ENCODE measurements around the gene GLUL.

GLUL gene

DNA sequence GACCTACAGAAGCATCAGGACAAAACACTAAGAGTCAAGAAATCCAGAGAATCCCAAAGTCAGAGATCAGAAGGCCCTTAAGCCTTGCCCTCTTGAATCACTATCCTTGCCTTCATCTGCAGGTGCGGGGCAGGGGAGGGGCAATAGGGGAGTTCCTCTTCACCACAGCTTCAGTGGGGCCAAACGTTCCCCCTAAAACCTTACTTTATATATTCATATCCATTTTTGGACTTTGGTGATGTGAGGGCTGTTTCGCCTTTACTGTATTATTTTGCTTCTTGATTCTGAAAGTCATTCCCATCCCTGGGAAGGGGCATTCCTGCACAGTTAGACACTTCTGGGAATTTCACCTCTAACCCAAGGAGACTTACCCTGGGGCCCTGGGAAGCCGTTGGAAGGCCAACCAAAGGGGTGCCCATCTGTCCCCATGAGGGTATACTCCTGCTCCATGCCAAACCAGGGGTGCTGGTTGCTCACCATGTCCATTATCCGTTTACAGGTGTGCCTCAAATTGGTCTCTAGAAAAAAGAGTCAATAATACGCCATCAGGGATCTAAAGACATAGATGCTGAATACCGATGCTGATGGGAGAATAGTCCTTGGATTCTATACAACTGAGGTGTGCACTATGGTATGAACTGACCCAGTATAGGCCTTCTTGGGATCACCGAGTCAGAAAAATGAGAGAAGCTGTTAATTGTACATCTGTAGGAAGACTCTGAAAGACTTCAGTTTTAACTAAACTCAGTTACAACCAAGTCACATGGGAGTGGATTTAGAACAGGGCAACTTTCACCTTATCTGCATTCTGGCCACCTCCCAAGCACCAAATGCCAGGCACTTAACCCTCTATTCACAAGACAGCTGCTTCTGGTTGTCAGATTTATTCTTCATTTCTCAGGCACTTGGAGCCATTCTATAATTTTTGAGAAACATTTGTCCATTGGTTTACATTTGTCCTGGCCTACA, 5.4 kb downstream of the GLUL start:
- Histone ChIP-seq H3K4me1 (ENCODE audit: control insufficient read depth, insufficient read depth, low read length) (no peaks in the 10 kb centered on the region), H3K4me3 (ENCODE audit: low read depth, low read length) (no peak overlapping the region), H3K9me3 (ENCODE audit: control insufficient read depth, insufficient read depth, low read depth, low read length) (no peaks in the 10 kb centered on the region), H3K27ac (ENCODE audit: extremely low read depth, low read depth, low read length) (no peak overlapping the region), H3K36me3 (ENCODE audit: control insufficient read depth in 2 of 2, insufficient read depth in 1 of 2, low read length in 2 of 2) (peaks cover 18 to 89% of the 10 kb centered on the region in 2 experiments)
- ChIA-PET POLR2A (no interaction called here), CTCF (interaction anchor here (0.6 to 4.5 kb wide), 2 partner anchors 149 to 242 kb away, joined by 4 to 28 read pairs; no protein-coding TSS in a partner anchor)
- TF ChIP-seq, protein P1, sequence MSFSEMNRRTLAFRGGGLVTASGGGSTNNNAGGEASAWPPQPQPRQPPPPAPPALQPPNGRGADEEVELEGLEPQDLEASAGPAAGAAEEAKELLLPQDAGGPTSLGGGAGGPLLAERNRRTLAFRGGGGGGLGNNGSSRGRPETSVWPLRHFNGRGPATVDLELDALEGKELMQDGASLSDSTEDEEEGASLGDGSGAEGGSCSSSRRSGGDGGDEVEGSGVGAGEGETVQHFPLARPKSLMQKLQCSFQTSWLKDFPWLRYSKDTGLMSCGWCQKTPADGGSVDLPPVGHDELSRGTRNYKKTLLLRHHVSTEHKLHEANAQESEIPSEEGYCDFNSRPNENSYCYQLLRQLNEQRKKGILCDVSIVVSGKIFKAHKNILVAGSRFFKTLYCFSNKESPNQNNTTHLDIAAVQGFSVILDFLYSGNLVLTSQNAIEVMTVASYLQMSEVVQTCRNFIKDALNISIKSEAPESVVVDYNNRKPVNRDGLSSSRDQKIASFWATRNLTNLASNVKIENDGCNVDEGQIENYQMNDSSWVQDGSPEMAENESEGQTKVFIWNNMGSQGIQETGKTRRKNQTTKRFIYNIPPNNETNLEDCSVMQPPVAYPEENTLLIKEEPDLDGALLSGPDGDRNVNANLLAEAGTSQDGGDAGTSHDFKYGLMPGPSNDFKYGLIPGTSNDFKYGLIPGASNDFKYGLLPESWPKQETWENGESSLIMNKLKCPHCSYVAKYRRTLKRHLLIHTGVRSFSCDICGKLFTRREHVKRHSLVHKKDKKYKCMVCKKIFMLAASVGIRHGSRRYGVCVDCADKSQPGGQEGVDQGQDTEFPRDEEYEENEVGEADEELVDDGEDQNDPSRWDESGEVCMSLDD (tag by site-specific recombination; IDR thresholded peaks at IDR 0.05), result no peak
- TF ChIP-seq ZNF677 (tag by site-specific recombination; IDR thresholded peaks at IDR 0.05), result no peak
- no peak for TF ChIP-seq KLF10 (tag by site-specific recombination; IDR thresholded peaks at IDR 0.05)
- TF ChIP-seq TRIM28 (IDR thresholded peaks at IDR 0.05; ENCODE audit: borderline replicate concordance, low read length), result no peak
- TF ChIP-seq, protein P2, sequence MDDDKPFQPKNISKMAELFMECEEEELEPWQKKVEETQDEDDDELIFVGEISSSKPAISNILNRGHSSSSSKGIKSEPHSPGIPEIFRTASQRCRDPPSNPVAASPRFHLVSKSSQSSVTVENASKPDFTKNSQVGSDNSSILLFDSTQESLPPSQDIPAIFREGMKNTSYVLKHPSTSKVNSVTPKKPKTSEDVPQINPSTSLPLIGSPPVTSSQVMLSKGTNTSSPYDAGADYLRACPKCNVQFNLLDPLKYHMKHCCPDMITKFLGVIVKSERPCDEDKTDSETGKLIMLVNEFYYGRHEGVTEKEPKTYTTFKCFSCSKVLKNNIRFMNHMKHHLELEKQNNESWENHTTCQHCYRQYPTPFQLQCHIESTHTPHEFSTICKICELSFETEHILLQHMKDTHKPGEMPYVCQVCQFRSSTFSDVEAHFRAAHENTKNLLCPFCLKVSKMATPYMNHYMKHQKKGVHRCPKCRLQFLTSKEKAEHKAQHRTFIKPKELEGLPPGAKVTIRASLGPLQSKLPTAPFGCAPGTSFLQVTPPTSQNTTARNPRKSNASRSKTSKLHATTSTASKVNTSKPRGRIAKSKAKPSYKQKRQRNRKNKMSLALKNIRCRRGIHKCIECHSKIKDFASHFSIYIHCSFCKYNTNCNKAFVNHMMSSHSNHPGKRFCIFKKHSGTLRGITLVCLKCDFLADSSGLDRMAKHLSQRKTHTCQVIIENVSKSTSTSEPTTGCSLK (tag by site-specific recombination; IDR thresholded peaks at IDR 0.05), result no peak
- no peak for TF ChIP-seq ZNF530 (tag by site-specific recombination; IDR thresholded peaks at IDR 0.05; ENCODE audit: low read depth)
- TF ChIP-seq ZNF394 (tag by site-specific recombination; IDR thresholded peaks at IDR 0.05; ENCODE audit: borderline replicate concordance), result no peak
- no peak for TF ChIP-seq ZNF585B (tag by site-specific recombination; IDR thresholded peaks at IDR 0.05)
- no peak for TF ChIP-seq REPIN1 (tag by site-specific recombination; IDR thresholded peaks at IDR 0.05; ENCODE audit: low read depth)
- no peak for TF ChIP-seq FEZF1 (tag by site-specific recombination; IDR thresholded peaks at IDR 0.05)
- TF ChIP-seq, protein P3, sequence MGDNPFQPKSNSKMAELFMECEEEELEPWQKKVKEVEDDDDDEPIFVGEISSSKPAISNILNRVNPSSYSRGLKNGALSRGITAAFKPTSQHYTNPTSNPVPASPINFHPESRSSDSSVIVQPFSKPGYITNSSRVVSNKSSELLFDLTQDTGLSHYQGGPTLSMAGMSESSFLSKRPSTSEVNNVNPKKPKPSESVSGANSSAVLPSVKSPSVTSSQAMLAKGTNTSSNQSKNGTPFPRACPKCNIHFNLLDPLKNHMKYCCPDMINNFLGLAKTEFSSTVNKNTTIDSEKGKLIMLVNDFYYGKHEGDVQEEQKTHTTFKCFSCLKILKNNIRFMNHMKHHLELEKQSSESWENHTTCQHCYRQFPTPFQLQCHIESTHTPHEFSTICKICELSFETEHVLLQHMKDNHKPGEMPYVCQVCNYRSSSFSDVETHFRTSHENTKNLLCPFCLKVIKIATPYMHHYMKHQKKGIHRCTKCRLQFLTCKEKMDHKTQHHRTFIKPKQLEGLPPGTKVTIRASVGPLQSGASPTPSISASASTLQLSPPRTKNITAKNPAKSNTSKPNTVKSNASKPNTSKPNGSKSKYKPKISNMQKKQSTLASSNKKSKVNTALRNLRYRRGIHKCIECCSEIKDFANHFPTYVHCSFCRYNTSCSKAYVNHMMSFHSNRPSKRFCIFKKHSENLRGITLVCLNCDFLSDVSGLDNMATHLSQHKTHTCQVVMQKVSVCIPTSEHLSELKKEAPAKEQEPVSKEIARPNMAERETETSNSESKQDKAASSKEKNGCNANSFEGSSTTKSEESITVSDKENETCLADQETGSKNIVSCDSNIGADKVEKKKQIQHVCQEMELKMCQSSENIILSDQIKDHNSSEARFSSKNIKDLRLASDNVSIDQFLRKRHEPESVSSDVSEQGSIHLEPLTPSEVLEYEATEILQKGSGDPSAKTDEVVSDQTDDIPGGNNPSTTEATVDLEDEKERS (tag by site-specific recombination; IDR thresholded peaks at IDR 0.05), result no peak
- TF ChIP-seq, protein P4, sequence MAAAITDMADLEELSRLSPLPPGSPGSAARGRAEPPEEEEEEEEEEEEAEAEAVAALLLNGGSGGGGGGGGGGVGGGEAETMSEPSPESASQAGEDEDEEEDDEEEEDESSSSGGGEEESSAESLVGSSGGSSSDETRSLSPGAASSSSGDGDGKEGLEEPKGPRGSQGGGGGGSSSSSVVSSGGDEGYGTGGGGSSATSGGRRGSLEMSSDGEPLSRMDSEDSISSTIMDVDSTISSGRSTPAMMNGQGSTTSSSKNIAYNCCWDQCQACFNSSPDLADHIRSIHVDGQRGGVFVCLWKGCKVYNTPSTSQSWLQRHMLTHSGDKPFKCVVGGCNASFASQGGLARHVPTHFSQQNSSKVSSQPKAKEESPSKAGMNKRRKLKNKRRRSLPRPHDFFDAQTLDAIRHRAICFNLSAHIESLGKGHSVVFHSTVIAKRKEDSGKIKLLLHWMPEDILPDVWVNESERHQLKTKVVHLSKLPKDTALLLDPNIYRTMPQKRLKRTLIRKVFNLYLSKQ (tag by site-specific recombination; IDR thresholded peaks at IDR 0.05; ENCODE audit: borderline replicate concordance), result no peak
- no peak for TF ChIP-seq ZNF558 (tag by site-specific recombination; IDR thresholded peaks at IDR 0.05)
- no peak for TF ChIP-seq ZNF426 (tag by site-specific recombination; IDR thresholded peaks at IDR 0.05)
- no peak for TF ChIP-seq MYNN (tag by site-specific recombination; IDR thresholded peaks at IDR 0.05; ENCODE audit: borderline replicate concordance)
- TF ChIP-seq ZNF266 (tag by site-specific recombination; IDR thresholded peaks at IDR 0.05; ENCODE audit: low read depth), result no peak
- TF ChIP-seq, protein P5, sequence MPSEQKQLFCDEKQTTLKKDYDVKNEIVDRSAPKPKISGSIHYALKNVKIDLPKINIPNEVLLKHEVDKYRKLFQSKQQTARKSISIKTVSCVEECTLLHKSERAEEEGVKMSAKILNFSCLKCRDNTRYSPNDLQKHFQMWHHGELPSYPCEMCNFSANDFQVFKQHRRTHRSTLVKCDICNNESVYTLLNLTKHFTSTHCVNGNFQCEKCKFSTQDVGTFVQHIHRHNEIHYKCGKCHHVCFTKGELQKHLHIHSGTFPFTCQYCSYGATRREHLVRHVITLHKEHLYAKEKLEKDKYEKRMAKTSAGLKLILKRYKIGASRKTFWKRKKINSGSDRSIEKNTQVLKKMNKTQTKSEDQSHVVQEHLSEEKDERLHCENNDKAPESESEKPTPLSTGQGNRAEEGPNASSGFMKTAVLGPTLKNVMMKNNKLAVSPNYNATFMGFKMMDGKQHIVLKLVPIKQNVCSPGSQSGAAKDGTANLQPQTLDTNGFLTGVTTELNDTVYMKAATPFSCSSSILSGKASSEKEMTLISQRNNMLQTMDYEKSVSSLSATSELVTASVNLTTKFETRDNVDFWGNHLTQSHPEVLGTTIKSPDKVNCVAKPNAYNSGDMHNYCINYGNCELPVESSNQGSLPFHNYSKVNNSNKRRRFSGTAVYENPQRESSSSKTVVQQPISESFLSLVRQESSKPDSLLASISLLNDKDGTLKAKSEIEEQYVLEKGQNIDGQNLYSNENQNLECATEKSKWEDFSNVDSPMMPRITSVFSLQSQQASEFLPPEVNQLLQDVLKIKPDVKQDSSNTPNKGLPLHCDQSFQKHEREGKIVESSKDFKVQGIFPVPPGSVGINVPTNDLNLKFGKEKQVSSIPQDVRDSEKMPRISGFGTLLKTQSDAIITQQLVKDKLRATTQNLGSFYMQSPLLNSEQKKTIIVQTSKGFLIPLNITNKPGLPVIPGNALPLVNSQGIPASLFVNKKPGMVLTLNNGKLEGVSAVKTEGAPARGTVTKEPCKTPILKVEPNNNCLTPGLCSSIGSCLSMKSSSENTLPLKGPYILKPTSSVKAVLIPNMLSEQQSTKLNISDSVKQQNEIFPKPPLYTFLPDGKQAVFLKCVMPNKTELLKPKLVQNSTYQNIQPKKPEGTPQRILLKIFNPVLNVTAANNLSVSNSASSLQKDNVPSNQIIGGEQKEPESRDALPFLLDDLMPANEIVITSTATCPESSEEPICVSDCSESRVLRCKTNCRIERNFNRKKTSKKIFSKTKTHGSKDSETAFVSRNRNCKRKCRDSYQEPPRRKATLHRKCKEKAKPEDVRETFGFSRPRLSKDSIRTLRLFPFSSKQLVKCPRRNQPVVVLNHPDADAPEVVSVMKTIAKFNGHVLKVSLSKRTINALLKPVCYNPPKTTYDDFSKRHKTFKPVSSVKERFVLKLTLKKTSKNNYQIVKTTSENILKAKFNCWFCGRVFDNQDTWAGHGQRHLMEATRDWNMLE (tag by site-specific recombination; conservative IDR thresholded peaks at IDR 0.05; ENCODE audit: low read depth), result no peak
- no peak for TF ChIP-seq SCRT2 (tag by site-specific recombination; IDR thresholded peaks at IDR 0.05)

All from HEK293 (cell line).